ENCODE measurements around the gene ZXDC.

ZXDC gene

DNA sequence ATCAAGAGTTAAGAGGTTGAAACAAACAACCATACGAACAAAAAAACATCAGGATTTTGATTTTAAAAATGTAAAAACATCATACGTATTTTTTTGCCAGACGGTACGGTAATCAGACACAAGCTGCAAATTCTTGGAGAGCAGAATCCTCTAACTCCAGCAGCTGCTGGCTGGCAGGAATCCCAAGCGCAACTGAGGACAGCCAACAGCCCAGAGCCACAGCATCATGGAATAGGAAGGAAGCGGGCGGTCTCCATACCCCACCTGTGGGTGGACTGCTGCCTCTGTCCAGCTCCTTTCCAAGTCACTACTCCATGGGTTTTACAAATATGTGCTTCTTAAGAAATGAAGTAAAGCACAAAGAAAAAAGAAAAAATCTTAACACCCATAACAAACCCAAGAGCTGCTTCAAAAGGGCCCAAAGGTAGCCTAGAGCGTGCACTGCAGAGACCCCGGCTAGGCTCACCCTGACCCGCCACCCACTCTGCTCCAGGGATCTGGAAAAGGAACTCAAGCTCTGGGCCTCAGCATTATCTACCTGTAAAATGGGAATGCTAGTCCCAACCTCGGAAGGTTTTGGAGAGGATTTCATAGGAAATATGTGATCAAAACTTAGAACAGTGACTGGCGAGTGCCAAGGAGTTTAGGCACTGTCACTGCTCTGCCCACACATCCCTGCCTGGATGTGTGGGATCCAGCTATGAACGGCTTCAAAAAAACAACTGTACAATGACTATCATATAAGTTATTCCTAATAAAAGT, 33.4 kb downstream of the ZXDC start:
- H3K4me3 ChIP-seq (ENCODE audit: insufficient read length, low read depth) = no peak overlapping the region
- peaks cover 28% of the 10 kb centered on the region for H3K4me1 ChIP-seq (ENCODE audit: insufficient read depth, insufficient read length)
- no peak overlapping the region for H3K9ac ChIP-seq (ENCODE audit: insufficient read length, low read depth)
- no peak for DNase-seq (ENCODE audit: low read depth, low spot score)
- H3K9me3 ChIP-seq (ENCODE audit: insufficient read depth, low read length) = no peaks in the 10 kb centered on the region
- TF ChIP-seq SUZ12 (IDR thresholded peaks at IDR 0.05; ENCODE audit: extremely low read depth, insufficient read depth, insufficient read length) = no peak
- TF ChIP-seq ZNF274 (IDR thresholded peaks at IDR 0.05; ENCODE audit: low read depth, low read length) = no peak
- no peak for TF ChIP-seq YY1 (IDR thresholded peaks at IDR 0.05; ENCODE audit: insufficient read depth, insufficient read length)
- H3K27me3 ChIP-seq (ENCODE audit: insufficient read depth, insufficient read length) = no peaks in the 10 kb centered on the region
- peaks cover 39% of the 10 kb centered on the region for H3K36me3 ChIP-seq (ENCODE audit: insufficient read depth, insufficient read length, low read length)

DNA sequence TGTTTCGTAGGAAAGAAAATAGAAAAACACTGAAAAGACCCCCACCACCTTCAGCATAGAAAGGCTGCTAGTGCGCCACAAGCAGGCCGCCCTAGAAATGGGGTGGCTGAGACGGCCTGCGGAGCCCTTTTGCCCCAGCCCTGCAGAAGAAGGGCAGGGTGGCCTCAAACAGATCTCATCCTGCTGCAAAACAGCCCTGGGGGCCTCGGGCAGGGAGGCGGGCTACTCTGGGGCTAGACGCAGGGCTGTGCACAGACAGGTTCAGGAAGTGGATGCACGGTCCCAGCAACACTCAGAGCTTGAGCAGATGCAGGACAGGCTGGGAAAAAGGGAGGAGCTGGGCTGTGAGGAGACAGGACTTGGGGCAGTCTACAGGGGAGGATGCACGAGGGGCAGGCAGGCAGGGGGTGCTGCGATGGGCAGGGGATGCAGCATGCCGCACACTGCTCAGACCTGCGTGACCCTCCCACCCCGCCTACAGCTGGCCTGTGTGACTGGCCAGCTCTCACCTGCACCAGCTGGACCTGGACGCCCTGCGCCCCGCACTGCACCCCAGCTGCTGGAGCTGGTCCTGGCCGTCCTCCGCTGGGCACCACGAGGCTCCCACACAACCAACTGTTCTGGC, 34.3 kb downstream of the ZXDC start:
- peak overlapping the region; percentile 47 for H3K9ac ChIP-seq (ENCODE audit: insufficient read length, low read depth)
- H3K36me3 ChIP-seq (ENCODE audit: insufficient read depth, insufficient read length, low read length) = peaks cover 44% of the 10 kb centered on the region
- H3K4me3 ChIP-seq (ENCODE audit: insufficient read length, low read depth) = no peak overlapping the region
- no peak for DNase-seq (ENCODE audit: low read depth, low spot score)
- no peaks in the 10 kb centered on the region for H3K9me3 ChIP-seq (ENCODE audit: insufficient read depth, low read length)
- H3K27me3 ChIP-seq (ENCODE audit: insufficient read depth, insufficient read length) = no peaks in the 10 kb centered on the region
- H3K4me1 ChIP-seq (ENCODE audit: insufficient read depth, insufficient read length) = peaks cover 28% of the 10 kb centered on the region
- TF ChIP-seq ZNF274 (IDR thresholded peaks at IDR 0.05; ENCODE audit: low read depth, low read length) (no peak), YY1 (IDR thresholded peaks at IDR 0.05; ENCODE audit: insufficient read depth, insufficient read length) (no peak), SUZ12 (IDR thresholded peaks at IDR 0.05; ENCODE audit: extremely low read depth, insufficient read depth, insufficient read length) (no peak)

DNA sequence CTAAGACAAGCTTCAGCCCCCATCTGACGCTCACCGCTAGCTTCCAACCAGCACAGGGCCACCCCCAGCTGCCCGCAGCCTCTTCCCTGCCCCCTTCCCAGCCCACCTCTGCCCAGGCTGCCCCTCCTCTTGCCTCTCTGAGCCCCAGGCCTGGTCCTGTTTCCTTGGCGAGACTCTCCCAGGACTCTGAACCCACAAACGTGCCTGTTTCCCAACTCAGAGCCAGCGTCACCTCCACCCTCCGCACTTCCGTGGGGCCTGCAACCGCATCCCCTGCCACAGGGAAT, 35.0 kb downstream of the ZXDC start:
- TF ChIP-seq YY1 (IDR thresholded peaks at IDR 0.05; ENCODE audit: insufficient read depth, insufficient read length) (no peak), ZNF274 (IDR thresholded peaks at IDR 0.05; ENCODE audit: low read depth, low read length) (no peak), SUZ12 (IDR thresholded peaks at IDR 0.05; ENCODE audit: extremely low read depth, insufficient read depth, insufficient read length) (no peak)
- Histone ChIP-seq H3K9me3 (ENCODE audit: insufficient read depth, low read length) (no peaks in the 10 kb centered on the region), H3K9ac (ENCODE audit: insufficient read length, low read depth) (peak overlapping the region; percentile 23), H3K4me1 (ENCODE audit: insufficient read depth, insufficient read length) (peaks cover 28% of the 10 kb centered on the region), H3K36me3 (ENCODE audit: insufficient read depth, insufficient read length, low read length) (peaks cover 49% of the 10 kb centered on the region), H3K4me3 (ENCODE audit: insufficient read length, low read depth) (no peak overlapping the region), H3K27me3 (ENCODE audit: insufficient read depth, insufficient read length) (no peaks in the 10 kb centered on the region)
- DNase-seq (ENCODE audit: low read depth, low spot score) = no peak

DNA sequence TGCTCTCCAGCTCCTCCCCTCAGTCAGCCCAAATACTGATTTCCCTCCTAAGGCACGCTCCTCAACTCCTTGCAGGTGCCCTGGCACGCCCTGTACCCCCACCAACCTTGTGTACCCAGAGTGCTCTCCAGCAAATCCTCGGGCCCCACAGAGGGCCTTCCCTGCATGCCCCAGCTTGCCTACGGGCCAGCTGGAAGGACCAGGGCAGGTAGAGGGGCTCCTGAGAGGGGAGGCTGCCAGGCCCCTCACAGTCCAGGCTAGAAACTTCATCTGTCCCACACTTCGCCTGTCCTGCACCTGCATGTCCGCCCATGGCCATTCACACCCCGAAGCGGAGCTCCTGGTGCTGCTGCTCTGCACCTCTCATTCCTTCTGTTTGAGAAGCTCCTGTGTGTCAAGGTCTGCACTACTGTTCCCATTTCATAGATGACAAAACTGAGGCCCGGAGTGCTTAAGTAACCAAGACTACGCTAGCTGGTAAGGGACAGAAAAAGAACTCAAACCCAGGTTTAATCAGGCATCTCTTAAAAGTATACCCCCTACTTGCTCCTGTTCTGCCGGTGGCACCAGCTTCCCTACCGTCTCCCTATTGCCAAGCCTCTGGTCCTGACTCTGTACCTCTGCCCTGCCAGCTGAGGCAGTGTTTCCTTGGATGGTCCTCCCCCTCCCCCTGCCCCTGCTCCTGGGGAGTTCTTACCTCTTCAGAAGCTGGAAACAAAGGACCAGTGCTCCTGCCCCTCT, 35.6 kb downstream of the ZXDC start:
- Histone ChIP-seq H3K4me3 (ENCODE audit: insufficient read length, low read depth) (no peak overlapping the region), H3K4me1 (ENCODE audit: insufficient read depth, insufficient read length) (peaks cover 28% of the 10 kb centered on the region), H3K27me3 (ENCODE audit: insufficient read depth, insufficient read length) (no peaks in the 10 kb centered on the region), H3K9ac (ENCODE audit: insufficient read length, low read depth) (no peak overlapping the region), H3K36me3 (ENCODE audit: insufficient read depth, insufficient read length, low read length) (peaks cover 54% of the 10 kb centered on the region), H3K9me3 (ENCODE audit: insufficient read depth, low read length) (no peaks in the 10 kb centered on the region)
- no peak for DNase-seq (ENCODE audit: low read depth, low spot score)
- TF ChIP-seq SUZ12 (IDR thresholded peaks at IDR 0.05; ENCODE audit: extremely low read depth, insufficient read depth, insufficient read length) (no peak), YY1 (IDR thresholded peaks at IDR 0.05; ENCODE audit: insufficient read depth, insufficient read length) (no peak), ZNF274 (IDR thresholded peaks at IDR 0.05; ENCODE audit: low read depth, low read length) (no peak)

DNA sequence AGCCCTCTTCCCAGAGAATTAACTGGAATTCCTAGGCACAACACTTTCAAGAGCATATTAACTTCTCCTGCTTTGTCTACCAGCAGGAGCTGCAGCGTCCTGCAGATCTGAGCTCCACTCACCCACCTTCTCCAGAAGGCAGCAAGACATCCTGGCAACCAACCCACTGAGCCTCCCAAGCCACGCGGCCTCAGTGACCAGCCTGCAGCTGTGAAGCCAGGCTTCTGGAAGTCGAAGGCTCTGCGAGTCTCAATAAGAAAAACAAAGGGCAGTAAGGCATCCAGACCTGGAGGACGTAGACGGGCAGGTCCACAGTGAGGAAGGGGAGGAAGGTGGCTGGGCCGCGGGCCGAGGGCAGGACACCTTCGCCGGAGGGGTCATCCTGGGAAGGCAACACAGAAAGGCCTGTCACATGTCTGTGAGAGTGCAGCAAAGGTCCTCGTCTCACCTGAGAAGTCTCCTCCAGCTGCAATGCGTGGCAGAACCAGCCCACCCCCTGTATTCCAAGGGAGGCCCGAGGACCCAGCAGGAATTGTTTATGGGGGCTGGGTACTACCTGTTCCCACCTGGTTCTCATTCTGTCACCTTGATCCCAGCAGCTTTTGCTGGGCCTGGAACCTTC, 36.2 kb downstream of the ZXDC start:
- TF ChIP-seq YY1 (IDR thresholded peaks at IDR 0.05; ENCODE audit: insufficient read depth, insufficient read length) (no peak), ZNF274 (IDR thresholded peaks at IDR 0.05; ENCODE audit: low read depth, low read length) (no peak), SUZ12 (IDR thresholded peaks at IDR 0.05; ENCODE audit: extremely low read depth, insufficient read depth, insufficient read length) (no peak)
- peaks cover 61% of the 10 kb centered on the region for H3K36me3 ChIP-seq (ENCODE audit: insufficient read depth, insufficient read length, low read length)
- no peaks in the 10 kb centered on the region for H3K27me3 ChIP-seq (ENCODE audit: insufficient read depth, insufficient read length)
- H3K9me3 ChIP-seq (ENCODE audit: insufficient read depth, low read length) = no peaks in the 10 kb centered on the region
- DNase-seq (ENCODE audit: low read depth, low spot score) = no peak
- no peak overlapping the region for H3K4me3 ChIP-seq (ENCODE audit: insufficient read length, low read depth)
- peaks cover 32% of the 10 kb centered on the region for H3K4me1 ChIP-seq (ENCODE audit: insufficient read depth, insufficient read length)
- H3K9ac ChIP-seq (ENCODE audit: insufficient read length, low read depth) = no peak overlapping the region

DNA sequence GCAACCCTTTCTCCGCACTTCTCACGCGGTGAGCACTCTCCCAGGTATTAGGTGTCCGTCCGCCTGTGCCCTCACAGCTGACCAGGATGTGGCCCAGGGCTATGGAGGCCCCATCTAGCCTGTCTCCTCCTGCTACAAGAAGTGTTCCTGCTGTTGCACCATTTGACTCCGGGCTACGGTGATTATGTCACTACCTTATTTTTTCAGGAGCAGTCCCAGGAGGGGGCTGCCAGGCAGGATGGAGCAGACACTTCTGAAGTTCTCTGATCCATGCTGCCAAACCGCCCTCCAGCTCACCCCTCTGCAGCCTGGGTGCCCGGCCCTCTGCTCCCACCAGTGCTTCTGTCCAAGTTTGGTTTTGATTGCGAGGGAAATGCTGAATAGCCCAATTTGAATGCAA, 36.9 kb downstream of the ZXDC start:
- no peaks in the 10 kb centered on the region for H3K27me3 ChIP-seq (ENCODE audit: insufficient read depth, insufficient read length)
- H3K9ac ChIP-seq (ENCODE audit: insufficient read length, low read depth) = no peak overlapping the region
- no peaks in the 10 kb centered on the region for H3K9me3 ChIP-seq (ENCODE audit: insufficient read depth, low read length)
- no peak overlapping the region for H3K4me3 ChIP-seq (ENCODE audit: insufficient read length, low read depth)
- H3K4me1 ChIP-seq (ENCODE audit: insufficient read depth, insufficient read length) = peaks cover 33% of the 10 kb centered on the region
- DNase-seq (ENCODE audit: low read depth, low spot score) = no peak
- H3K36me3 ChIP-seq (ENCODE audit: insufficient read depth, insufficient read length, low read length) = peaks cover 61% of the 10 kb centered on the region
- TF ChIP-seq SUZ12 (IDR thresholded peaks at IDR 0.05; ENCODE audit: extremely low read depth, insufficient read depth, insufficient read length) (no peak), ZNF274 (IDR thresholded peaks at IDR 0.05; ENCODE audit: low read depth, low read length) (no peak), YY1 (IDR thresholded peaks at IDR 0.05; ENCODE audit: insufficient read depth, insufficient read length) (no peak)

DNA sequence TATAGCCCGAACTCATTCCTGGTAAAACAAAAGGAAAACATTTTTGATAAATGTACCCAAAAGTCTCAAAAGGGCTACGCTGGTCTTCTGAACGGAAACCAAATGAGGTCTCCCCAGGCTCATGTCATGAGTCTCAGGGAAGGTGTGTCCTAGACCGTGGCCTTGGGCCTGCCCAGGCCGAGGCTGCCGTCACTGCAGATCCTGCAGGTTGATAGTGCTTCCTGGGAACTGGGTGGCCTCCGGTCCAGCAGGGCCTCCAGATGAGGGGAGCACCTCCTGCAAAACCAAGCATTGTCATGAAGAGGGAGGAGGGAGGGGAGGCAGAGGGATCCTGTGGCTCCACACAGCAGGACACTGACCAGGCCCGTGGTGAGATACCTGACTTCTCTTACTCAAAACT, 37.5 kb downstream of the ZXDC start:
- no peak for TF ChIP-seq YY1 (IDR thresholded peaks at IDR 0.05; ENCODE audit: insufficient read depth, insufficient read length)
- H3K36me3 ChIP-seq (ENCODE audit: insufficient read depth, insufficient read length, low read length) = peaks cover 67% of the 10 kb centered on the region
- H3K4me3 ChIP-seq (ENCODE audit: insufficient read length, low read depth) = no peak overlapping the region
- H3K9ac ChIP-seq (ENCODE audit: insufficient read length, low read depth) = no peak overlapping the region
- no peaks in the 10 kb centered on the region for H3K27me3 ChIP-seq (ENCODE audit: insufficient read depth, insufficient read length)
- H3K9me3 ChIP-seq (ENCODE audit: insufficient read depth, low read length) = no peaks in the 10 kb centered on the region
- peaks cover 33% of the 10 kb centered on the region for H3K4me1 ChIP-seq (ENCODE audit: insufficient read depth, insufficient read length)
- DNase-seq (ENCODE audit: low read depth, low spot score) = no peak
